Upper lobe of left lung (tissue), 4 donors: ENCODE data around the gene CYB5A.
"Not testable (repeated sequence)": the region's sequence is repeated elsewhere in the genome, so short reads cannot be mapped to it uniquely, and the experiment has no call there.

Experiments used
- EP300 ChIP-seq, 4 donors: sonication (generic); formaldehyde crosslinking; IDR thresholded peaks; one replicate each; pipeline ENCODE4 v1.5.1; 2017; ENCODE audit warnings: antibody characterized with exemption in 4 of 4, control low read depth in 2 of 4
- POLR2A ChIP-seq, 4 donors: fragments of 450-650 bp; IDR thresholded peaks; one replicate each; pipeline ENCODE4 v1.5.1; 2016 to 2017; ENCODE audit warnings: antibody characterized with exemption in 4 of 4, mild to moderate bottlenecking in 2 of 4
- POLR2AphosphoS5 ChIP-seq, 2 donors: sonication (generic); formaldehyde crosslinking; IDR thresholded peaks; one replicate each; pipeline ENCODE4 v1.5.1; 2017; ENCODE audit warnings: antibody characterized with exemption in 2 of 2
- TF ChIP-seq, protein P1 (sequence below), 6 experiments: fragments of 450-650 bp in 4 of 6; fragments of 200-600 bp in 2 of 6; sonication (generic) in 2 of 6; IDR thresholded peaks; one replicate each; pipeline ENCODE4 v1.5.1; 2016 to 2019; ENCODE audit warnings: antibody characterized with exemption in 6 of 6

DNA sequence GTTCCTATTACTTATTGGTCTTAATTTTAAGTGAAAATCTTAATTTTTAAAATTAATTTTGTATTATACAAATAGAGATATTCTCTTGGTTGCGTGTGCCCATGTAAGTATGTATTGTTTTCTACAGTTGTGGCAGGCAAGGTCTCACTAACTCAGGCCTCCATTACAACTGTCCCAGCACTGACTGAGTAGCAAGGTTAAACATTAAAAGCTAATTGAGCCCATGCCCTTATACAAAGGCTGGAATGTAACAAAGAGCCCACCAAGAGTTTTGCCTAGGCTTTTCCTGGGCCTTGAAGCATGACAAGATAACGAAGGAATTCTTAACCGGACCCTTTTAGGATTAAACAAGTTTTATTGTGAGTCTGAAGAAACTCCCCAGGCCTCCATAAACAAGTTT, 35.0 kb upstream of the CYB5A start:
- TF ChIP-seq POLR2A, POLR2AphosphoS5, EP300 (IDR thresholded peaks at IDR 0.05): not testable (repeated sequence)
- TF ChIP-seq, protein P1, sequence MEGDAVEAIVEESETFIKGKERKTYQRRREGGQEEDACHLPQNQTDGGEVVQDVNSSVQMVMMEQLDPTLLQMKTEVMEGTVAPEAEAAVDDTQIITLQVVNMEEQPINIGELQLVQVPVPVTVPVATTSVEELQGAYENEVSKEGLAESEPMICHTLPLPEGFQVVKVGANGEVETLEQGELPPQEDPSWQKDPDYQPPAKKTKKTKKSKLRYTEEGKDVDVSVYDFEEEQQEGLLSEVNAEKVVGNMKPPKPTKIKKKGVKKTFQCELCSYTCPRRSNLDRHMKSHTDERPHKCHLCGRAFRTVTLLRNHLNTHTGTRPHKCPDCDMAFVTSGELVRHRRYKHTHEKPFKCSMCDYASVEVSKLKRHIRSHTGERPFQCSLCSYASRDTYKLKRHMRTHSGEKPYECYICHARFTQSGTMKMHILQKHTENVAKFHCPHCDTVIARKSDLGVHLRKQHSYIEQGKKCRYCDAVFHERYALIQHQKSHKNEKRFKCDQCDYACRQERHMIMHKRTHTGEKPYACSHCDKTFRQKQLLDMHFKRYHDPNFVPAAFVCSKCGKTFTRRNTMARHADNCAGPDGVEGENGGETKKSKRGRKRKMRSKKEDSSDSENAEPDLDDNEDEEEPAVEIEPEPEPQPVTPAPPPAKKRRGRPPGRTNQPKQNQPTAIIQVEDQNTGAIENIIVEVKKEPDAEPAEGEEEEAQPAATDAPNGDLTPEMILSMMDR (IDR thresholded peaks at IDR 0.05): not testable (repeated sequence)
